ENCODE measurements around the gene NCAN. TPM values are rescaled to one million over a fixed set of nuclear protein-coding genes. Genes with fewer than 3 reads are reported as not detected.
A peak's percentile ranks its signal among the peaks of the same experiment; 100 is the strongest.

Gene NCAN
- total and polyA plus RNA-seq, 2 of the 4 experiments (the other 2 are of a cell fraction): not detected

DNA sequence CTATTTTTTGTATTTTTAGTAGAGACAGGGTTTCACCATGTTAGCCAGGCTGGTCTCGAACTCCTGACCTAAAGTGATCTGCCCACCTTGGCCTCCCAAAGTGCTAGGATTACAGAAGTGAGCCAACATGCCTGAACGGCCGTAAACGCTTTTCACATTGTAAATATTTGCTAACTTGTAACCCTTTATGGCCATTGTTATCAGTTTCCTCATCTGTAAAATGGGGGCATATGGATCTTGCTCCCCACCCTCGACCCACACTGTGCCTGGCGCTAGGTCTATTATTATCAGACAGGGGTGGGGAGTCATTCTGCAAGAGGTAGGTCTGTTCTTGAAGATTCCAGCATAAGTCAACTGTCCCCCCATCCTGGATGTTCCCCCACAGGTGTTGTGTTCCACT is 11.9 kb downstream of the NCAN start:
- Histone ChIP-seq H4K91ac (ENCODE audit: insufficient read depth, low read depth, low read length) (no peak overlapping the region), H2AK9ac (replicated peaks; ENCODE audit: low read depth, low read length, poor library complexity) (peak overlapping the region; percentile 42), H3K9me1 (ENCODE audit: insufficient read depth, low read length) (no peaks in the 10 kb centered on the region), H2BK120ac (ENCODE audit: low read depth, low read length) (no peak overlapping the region), H2BK20ac (ENCODE audit: low read depth, low read length) (no peak overlapping the region), H3K9ac (ENCODE audit: low read depth, low read length) (no peak overlapping the region), H2BK5ac (ENCODE audit: low read depth, low read length, poor library complexity, severe bottlenecking) (no peak overlapping the region), H3K14ac (replicated peaks; ENCODE audit: low read depth, low read length) (no peak overlapping the region), H3K18ac (ENCODE audit: low read depth, low read length) (no peak overlapping the region), H4K20me1 (ENCODE audit: insufficient read depth, low read length) (no peaks in the 10 kb centered on the region), H3K79me1 (ENCODE audit: low read depth in 1 of 2, low read length in 2 of 2) (no peaks in the 10 kb centered on the region), H3K4me3 (ENCODE audit: insufficient read depth, low read depth, low read length) (no peak overlapping the region), H3K4me1 (ENCODE audit: control insufficient read depth, insufficient read depth, low read length) (no peaks in the 10 kb centered on the region), H4K8ac (ENCODE audit: low read depth in 2 of 2, low read length in 2 of 2) (no peak overlapping the region), H4K5ac (ENCODE audit: low read depth, low read length) (no peak overlapping the region), H3K4me2 (ENCODE audit: low read depth, low read length) (no peak overlapping the region), H3K4ac (ENCODE audit: low read depth, low read length) (no peak overlapping the region), H2AK5ac (ENCODE audit: low read depth, low read length) (no peak overlapping the region), H3K27ac (ENCODE audit: insufficient read depth, low read length) (no peak overlapping the region), H3K23ac (ENCODE audit: low read depth, low read length) (no peak overlapping the region), H3K27me3 (ENCODE audit: control insufficient read depth, insufficient read depth, low read length) (peaks cover 17% of the 10 kb centered on the region), H3K56ac (ENCODE audit: extremely low read depth, insufficient read depth, low read length) (no peak overlapping the region), H3K36me3 (ENCODE audit: control insufficient read depth, insufficient read depth, low read length) (no peaks in the 10 kb centered on the region), H2AFZ (replicated peaks; ENCODE audit: low read length, poor library complexity) (peak overlapping the region; percentile 51), H3K9me3 (ENCODE audit: control insufficient read depth, insufficient read depth, low read length) (no peaks in the 10 kb centered on the region), H2BK15ac (ENCODE audit: low read depth, low read length) (no peak overlapping the region)
- no CpG with 5 or more reads among the region's 6 CpGs for WGBS, 2 experiments (ENCODE audit: extremely low coverage in 2 of 2, insufficient read length in 1 of 2)
- BruUV-seq (replicated peaks): no TSS peak
- CTCF ChIA-PET: no interaction called here
- no peak for TF ChIP-seq NFE2L2 (IDR thresholded peaks at IDR 0.05; ENCODE audit: low read depth, low read length)
- TF ChIP-seq, protein P1, sequence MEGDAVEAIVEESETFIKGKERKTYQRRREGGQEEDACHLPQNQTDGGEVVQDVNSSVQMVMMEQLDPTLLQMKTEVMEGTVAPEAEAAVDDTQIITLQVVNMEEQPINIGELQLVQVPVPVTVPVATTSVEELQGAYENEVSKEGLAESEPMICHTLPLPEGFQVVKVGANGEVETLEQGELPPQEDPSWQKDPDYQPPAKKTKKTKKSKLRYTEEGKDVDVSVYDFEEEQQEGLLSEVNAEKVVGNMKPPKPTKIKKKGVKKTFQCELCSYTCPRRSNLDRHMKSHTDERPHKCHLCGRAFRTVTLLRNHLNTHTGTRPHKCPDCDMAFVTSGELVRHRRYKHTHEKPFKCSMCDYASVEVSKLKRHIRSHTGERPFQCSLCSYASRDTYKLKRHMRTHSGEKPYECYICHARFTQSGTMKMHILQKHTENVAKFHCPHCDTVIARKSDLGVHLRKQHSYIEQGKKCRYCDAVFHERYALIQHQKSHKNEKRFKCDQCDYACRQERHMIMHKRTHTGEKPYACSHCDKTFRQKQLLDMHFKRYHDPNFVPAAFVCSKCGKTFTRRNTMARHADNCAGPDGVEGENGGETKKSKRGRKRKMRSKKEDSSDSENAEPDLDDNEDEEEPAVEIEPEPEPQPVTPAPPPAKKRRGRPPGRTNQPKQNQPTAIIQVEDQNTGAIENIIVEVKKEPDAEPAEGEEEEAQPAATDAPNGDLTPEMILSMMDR (conservative IDR thresholded peaks at IDR 0.05; ENCODE audit: low read depth, low read length): no peak
- TF ChIP-seq SMC3 (IDR thresholded peaks at IDR 0.05; ENCODE audit: low read depth, low read length): no peak
- no peak for TF ChIP-seq POLR2A (IDR thresholded peaks at IDR 0.05; ENCODE audit: low read depth, low read length)
- no peak for TF ChIP-seq CHD1 (IDR thresholded peaks at IDR 0.05; ENCODE audit: low read depth, low read length)
- no peak for TF ChIP-seq BHLHE40 (IDR thresholded peaks at IDR 0.05; ENCODE audit: low read depth, low read length)
- no peak for TF ChIP-seq FOS (IDR thresholded peaks at IDR 0.05; ENCODE audit: low read depth, low read length)
- in situ Hi-C loops (cut with MboI; ENCODE audit: low sequenced_read_pairs) (no loop called here), dilution Hi-C loops (cut with HindIII; ENCODE audit: low sequenced_read_pairs, unreplicated experiment) (no loop called here), intact Hi-C loops (cut with micrococcal nuclease) (no loop called here)
- POLR2A ChIA-PET (ENCODE audit: unreplicated experiment): no interaction called here
- DNase-seq: no peak
- ATAC-seq (ENCODE audit: low read depth): no peak
